Measurements from ENCODE around the gene KSR2. TPM values are rescaled to one million over a fixed set of nuclear protein-coding genes. Genes with fewer than 3 reads are reported as not detected.

Gene KSR2
- total RNA-seq, 1 donor: under 0.01 TPM

- H3K79me2 ChIP-seq (ENCODE audit: insufficient read depth, low read length): no peaks in the 10 kb centered on the region
- no peaks in the 10 kb centered on the region for H3K36me3 ChIP-seq (ENCODE audit: insufficient read depth, low read length)
- TF ChIP-seq, protein P1, sequence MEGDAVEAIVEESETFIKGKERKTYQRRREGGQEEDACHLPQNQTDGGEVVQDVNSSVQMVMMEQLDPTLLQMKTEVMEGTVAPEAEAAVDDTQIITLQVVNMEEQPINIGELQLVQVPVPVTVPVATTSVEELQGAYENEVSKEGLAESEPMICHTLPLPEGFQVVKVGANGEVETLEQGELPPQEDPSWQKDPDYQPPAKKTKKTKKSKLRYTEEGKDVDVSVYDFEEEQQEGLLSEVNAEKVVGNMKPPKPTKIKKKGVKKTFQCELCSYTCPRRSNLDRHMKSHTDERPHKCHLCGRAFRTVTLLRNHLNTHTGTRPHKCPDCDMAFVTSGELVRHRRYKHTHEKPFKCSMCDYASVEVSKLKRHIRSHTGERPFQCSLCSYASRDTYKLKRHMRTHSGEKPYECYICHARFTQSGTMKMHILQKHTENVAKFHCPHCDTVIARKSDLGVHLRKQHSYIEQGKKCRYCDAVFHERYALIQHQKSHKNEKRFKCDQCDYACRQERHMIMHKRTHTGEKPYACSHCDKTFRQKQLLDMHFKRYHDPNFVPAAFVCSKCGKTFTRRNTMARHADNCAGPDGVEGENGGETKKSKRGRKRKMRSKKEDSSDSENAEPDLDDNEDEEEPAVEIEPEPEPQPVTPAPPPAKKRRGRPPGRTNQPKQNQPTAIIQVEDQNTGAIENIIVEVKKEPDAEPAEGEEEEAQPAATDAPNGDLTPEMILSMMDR (IDR thresholded peaks at IDR 0.05; ENCODE audit: extremely low read depth, low read depth, low read length): no peak
- H2AFZ ChIP-seq (ENCODE audit: low read length): no peak overlapping the region
- DNase-seq (ENCODE audit: insufficient read length, low spot score, missing footprints): peak; percentile 32
- H3K9me3 ChIP-seq (ENCODE audit: low read depth, low read length): no peaks in the 10 kb centered on the region
- H3K4me2 ChIP-seq (ENCODE audit: insufficient read depth, low read length): no peak overlapping the region
- H3K27ac ChIP-seq (ENCODE audit: low read depth, low read length): no peak overlapping the region
- no peaks in the 10 kb centered on the region for H3K27me3 ChIP-seq (ENCODE audit: insufficient read depth, low read length)
- no peak overlapping the region for H3K4me3 ChIP-seq (ENCODE audit: insufficient read depth, low read length)
- H3K4me1 ChIP-seq (ENCODE audit: insufficient read depth, low read length): no peaks in the 10 kb centered on the region
- H4K20me1 ChIP-seq (ENCODE audit: insufficient read depth, low read length): no peaks in the 10 kb centered on the region
Measured at GRCh38 chr12:117538032-117538690, 430.6 kb downstream of the KSR2 start.

GRCh38 chr12:117533687-117534086, 435.1 kb downstream of the KSR2 start:
- DNase-seq (ENCODE audit: insufficient read length, low spot score, missing footprints): peak; percentile 46
- H3K27ac ChIP-seq (ENCODE audit: low read depth, low read length): no peak overlapping the region

GRCh38 chr12:117530796-117531195, 438.0 kb downstream of the KSR2 start:
- H3K27ac ChIP-seq (ENCODE audit: low read depth, low read length): no peak overlapping the region
- H3K9me3 ChIP-seq (ENCODE audit: low read depth, low read length): no peaks in the 10 kb centered on the region
- H3K4me3 ChIP-seq (ENCODE audit: insufficient read depth, low read length): no peak overlapping the region
- H3K79me2 ChIP-seq (ENCODE audit: insufficient read depth, low read length): no peaks in the 10 kb centered on the region
- H3K4me2 ChIP-seq (ENCODE audit: insufficient read depth, low read length): no peak overlapping the region
- H3K36me3 ChIP-seq (ENCODE audit: insufficient read depth, low read length): no peaks in the 10 kb centered on the region
- H4K20me1 ChIP-seq (ENCODE audit: insufficient read depth, low read length): no peaks in the 10 kb centered on the region
- TF ChIP-seq, protein P1 (IDR thresholded peaks at IDR 0.05; ENCODE audit: extremely low read depth, low read depth, low read length): no peak
- no peak for DNase-seq (ENCODE audit: insufficient read length, low spot score, missing footprints)
- no peak overlapping the region for H2AFZ ChIP-seq (ENCODE audit: low read length)
- H3K27me3 ChIP-seq (ENCODE audit: insufficient read depth, low read length): no peaks in the 10 kb centered on the region
- no peaks in the 10 kb centered on the region for H3K4me1 ChIP-seq (ENCODE audit: insufficient read depth, low read length)

More at GRCh38 chr12:117533687-117534086, 435.1 kb downstream of the KSR2 start:
- Histone ChIP-seq H3K4me3 (ENCODE audit: insufficient read depth, low read length) (no peak overlapping the region), H3K79me2 (ENCODE audit: insufficient read depth, low read length) (no peaks in the 10 kb centered on the region), H3K9me3 (ENCODE audit: low read depth, low read length) (no peaks in the 10 kb centered on the region), H3K36me3 (ENCODE audit: insufficient read depth, low read length) (no peaks in the 10 kb centered on the region), H4K20me1 (ENCODE audit: insufficient read depth, low read length) (no peaks in the 10 kb centered on the region), H3K4me2 (ENCODE audit: insufficient read depth, low read length) (no peak overlapping the region), H3K4me1 (ENCODE audit: insufficient read depth, low read length) (no peaks in the 10 kb centered on the region), H3K27me3 (ENCODE audit: insufficient read depth, low read length) (no peaks in the 10 kb centered on the region), H2AFZ (ENCODE audit: low read length) (no peak overlapping the region)
- TF ChIP-seq, protein P1 (IDR thresholded peaks at IDR 0.05; ENCODE audit: extremely low read depth, low read depth, low read length): no peak

GRCh38 chr12:117528538-117528937, 440.3 kb downstream of the KSR2 start:
- TF ChIP-seq, protein P1 (IDR thresholded peaks at IDR 0.05; ENCODE audit: extremely low read depth, low read depth, low read length): no peak
- Histone ChIP-seq H3K9me3 (ENCODE audit: low read depth, low read length) (no peaks in the 10 kb centered on the region), H4K20me1 (ENCODE audit: insufficient read depth, low read length) (no peaks in the 10 kb centered on the region), H3K4me3 (ENCODE audit: insufficient read depth, low read length) (no peak overlapping the region), H3K27me3 (ENCODE audit: insufficient read depth, low read length) (no peaks in the 10 kb centered on the region), H3K79me2 (ENCODE audit: insufficient read depth, low read length) (no peaks in the 10 kb centered on the region), H3K4me1 (ENCODE audit: insufficient read depth, low read length) (no peaks in the 10 kb centered on the region), H3K27ac (ENCODE audit: low read depth, low read length) (no peak overlapping the region), H2AFZ (ENCODE audit: low read length) (no peak overlapping the region), H3K36me3 (ENCODE audit: insufficient read depth, low read length) (no peaks in the 10 kb centered on the region), H3K4me2 (ENCODE audit: insufficient read depth, low read length) (no peak overlapping the region)
- no peak for DNase-seq (ENCODE audit: insufficient read length, low spot score, missing footprints)

Measured in osteoblast (primary cell).